SK-N-SH (cell line): ENCODE data around the gene CFHR4. TPM values are rescaled to one million over a fixed set of nuclear protein-coding genes. Genes with fewer than 3 reads are reported as not detected.

Experiments used
- CTCF ChIA-PET: fragments of 300-600, 350-600 bp; formaldehyde crosslinking; extraction: SDS; loops from one replicate; lab custom pipeline; 2021; lab: Yijun Ruan, JAX
- POLR2A ChIA-PET: fragments of 350-600 bp; sonication (Branson Sonifier 250); formaldehyde crosslinking; extraction: SDS; loops from one replicate; lab custom pipeline; 2020; ENCODE audit warnings: antibody characterized with exemption, inconsistent platforms; lab: Yijun Ruan, JAX
- DNase-seq: peaks from one replicate; pipeline ENCODE4 v3.0.0; 2012
- H2AFZ ChIP-seq: fragments of 200-600 bp; sonication (generic); 2 replicates; pipeline ENCODE4 v1.8.1; 2016; ENCODE audit warnings: antibody characterized with exemption, mild to moderate bottlenecking, low read depth
- H3F3A ChIP-seq: fragments of 200-600 bp; sonication (generic); replicated peaks from 2 replicates; pipeline ENCODE3; 2016; ENCODE audit warnings: antibody characterized with exemption, mild to moderate bottlenecking; ENCODE audit not compliant: insufficient read depth
- H3K27ac ChIP-seq, 2 experiments: fragments of 200-500 bp in 1 of 2; fragments of 200-600 bp in 1 of 2; sonication (Bioruptor generic) in 1 of 2; sonication (generic), shearing (Covaris generic) in 1 of 2; 2 replicates each; pipeline versions ENCODE4 v1.5.1 to v1.6.1; 2014 to 2016; ENCODE audit warnings: low read depth in 2 of 2, inconsistent platforms in 1 of 2, low read length in 1 of 2, mild to moderate bottlenecking in 1 of 2, mixed read lengths in 1 of 2
- H3K27me3 ChIP-seq: fragments of 200-600 bp; sonication (generic), shearing (Covaris generic); 2 replicates; pipeline ENCODE4 v1.6.1; 2016; ENCODE audit warnings: mixed run types; ENCODE audit not compliant: insufficient read depth
- H3K36me3 ChIP-seq, 2 experiments: fragments of 200-500 bp in 1 of 2; fragments of 200-600 bp in 1 of 2; sonication (Bioruptor generic) in 1 of 2; sonication (generic) in 1 of 2; replicated peaks in 1 of 2; 2 replicates each; pipeline versions ENCODE3 to v1.5.1; 2014 to 2016; ENCODE audit warnings: low read length in 1 of 2, mild to moderate bottlenecking in 1 of 2; ENCODE audit not compliant: insufficient read depth in 2 of 2, control insufficient read depth in 1 of 2
- H3K4me1 ChIP-seq, 2 experiments: fragments of 200-500 bp in 1 of 2; fragments of 200-600 bp in 1 of 2; sonication (Bioruptor generic) in 1 of 2; sonication (generic), shearing (Covaris generic) in 1 of 2; 2 replicates each; pipeline versions ENCODE4 v1.5.1 to v1.6.1; 2014 to 2016; ENCODE audit warnings: low read depth in 1 of 2, low read length in 1 of 2, mixed run types in 1 of 2; ENCODE audit not compliant: insufficient read depth in 2 of 2, control insufficient read depth in 1 of 2
- H3K4me2 ChIP-seq: fragments of 200-600 bp; sonication (generic), shearing (Covaris generic); 2 replicates; pipeline ENCODE4 v1.6.1; 2017; ENCODE audit warnings: mixed run types
- H3K4me3 ChIP-seq, 2 experiments: fragments of 200-500 bp in 1 of 2; fragments of 200-600 bp in 1 of 2; sonication (Bioruptor generic) in 1 of 2; sonication (generic), shearing (Covaris generic) in 1 of 2; 2 replicates each; pipeline versions ENCODE4 v1.5.1 to v1.8.1; 2014 to 2016; ENCODE audit warnings: low read depth in 2 of 2, inconsistent platforms in 1 of 2, low read length in 1 of 2, mild to moderate bottlenecking in 1 of 2, mixed read lengths in 1 of 2, moderate library complexity in 1 of 2
- H3K79me2 ChIP-seq: fragments of 200-600 bp; sonication (generic); 2 replicates; pipeline ENCODE4 v1.8.1; 2017; ENCODE audit warnings: mild to moderate bottlenecking; ENCODE audit not compliant: insufficient read depth
- H3K9ac ChIP-seq: fragments of 200-600 bp; sonication (generic); 2 replicates; pipeline ENCODE4 v1.6.1; 2017; ENCODE audit warnings: mixed run types
- H3K9me2 ChIP-seq: fragments of 200-600 bp; sonication (generic); 2 replicates; pipeline ENCODE4 v1.6.1; 2017; ENCODE audit warnings: mixed run types
- H3K9me3 ChIP-seq: fragments of 200-600 bp; sonication (generic); 2 replicates; pipeline ENCODE4 v1.6.1; 2017; ENCODE audit warnings: mixed run types, mild to moderate bottlenecking, moderate library complexity
- H4K20me1 ChIP-seq: fragments of 200-600 bp; sonication (generic); 2 replicates; pipeline ENCODE4 v1.6.1; 2017; ENCODE audit warnings: mild to moderate bottlenecking, mixed run types; ENCODE audit not compliant: insufficient read depth
- CTCF ChIP-seq: fragments of 200-600 bp; sonication (generic); IDR thresholded peaks from 2 replicates; pipeline ENCODE4 v1.6.1; 2017; ENCODE audit warnings: antibody characterized with exemption, mild to moderate bottlenecking, moderate library complexity
- ELF1 ChIP-seq: IDR thresholded peaks from 2 replicates; pipeline ENCODE4 v1.4.0; 2012
- EZH2phosphoT487 ChIP-seq: fragments of 200-600 bp; sonication (generic); IDR thresholded peaks from 2 replicates; pipeline ENCODE4 v1.6.1; 2017; ENCODE audit warnings: low read depth, mixed run types, mild to moderate bottlenecking, antibody characterized with exemption, moderate library complexity, borderline replicate concordance
- FOXJ3 ChIP-seq: sonication (generic); formaldehyde crosslinking; IDR thresholded peaks from 2 replicates; pipeline ENCODE4 v1.5.1; 2020; ENCODE audit warnings: mild to moderate bottlenecking, missing genetic modification reagents
- FOXM1 ChIP-seq: IDR thresholded peaks from 2 replicates; pipeline ENCODE4 v1.4.0; 2012; ENCODE audit warnings: low read depth, mild to moderate bottlenecking
- GABPA ChIP-seq: IDR thresholded peaks from 2 replicates; pipeline ENCODE4 v1.4.0; 2012; ENCODE audit warnings: low read depth, mild to moderate bottlenecking
- RFX5 ChIP-seq: IDR thresholded peaks from 2 replicates; pipeline ENCODE4 v1.6.1; 2012; ENCODE audit warnings: mild to moderate bottlenecking, improper control_type of control experiment, low read length
- TAF1 ChIP-seq: IDR thresholded peaks from 2 replicates; pipeline ENCODE4 v1.6.1; 2012; ENCODE audit warnings: low read depth, mild to moderate bottlenecking, low read length, moderate library complexity, borderline replicate concordance
- USF1 ChIP-seq: IDR thresholded peaks from 2 replicates; pipeline ENCODE4 v1.4.0; 2012; ENCODE audit warnings: low read depth, borderline replicate concordance
- USF2 ChIP-seq: fragments of 150-350 bp; IDR thresholded peaks from 2 replicates; pipeline ENCODE4 v1.6.1; 2017; ENCODE audit warnings: antibody characterized with exemption, low read length, low read depth, borderline replicate concordance
- WGBS: methylation state at CpG from one replicate; pipeline ENCODE4 v1.1.6; 2017; ENCODE audit warnings: low lambda C conversion rate; 5-methylcytosine and 5-hydroxymethylcytosine counted together
- polyA plus RNA-seq, 3 experiments: library from polyadenylated mRNA; depleted of rRNA; stranded (reverse); fragments of >200 nt; gene quantifications; 2 replicates each; pipeline ENCODE4 v1.2.3, GENCODE V29; 2012

CFHR4 gene
- polyA plus RNA-seq, 1 of the 3 experiments (the other 2 are of a cell fraction), result 0.03 TPM

GRCh38 chr1:196856053-196856452 is 31.8 kb upstream of the CFHR4 start (continued):
- no peak for TF ChIP-seq USF2

- no peak for DNase-seq
- H3K4me1 ChIP-seq, result no peaks in the 10 kb centered on the region
- H3K4me2 ChIP-seq, result no peak overlapping the region
- no peak overlapping the region for H3K9ac ChIP-seq
- CTCF ChIA-PET, result no interaction called here
- H3K9me3 ChIP-seq, result no peaks in the 10 kb centered on the region
- H3K79me2 ChIP-seq, result no peaks in the 10 kb centered on the region
- POLR2A ChIA-PET, result no interaction called here
- no peaks in the 10 kb centered on the region for H4K20me1 ChIP-seq
- H2AFZ ChIP-seq, result no peak overlapping the region
- H3K27me3 ChIP-seq, result no peaks in the 10 kb centered on the region
- TF ChIP-seq EZH2phosphoT487 (no peak), USF1 (no peak), FOXM1 (no peak), CTCF (no peak), FOXJ3 (CRISPR knock-in tag) (no peak), RFX5 (no peak), USF2 (no peak), TAF1 (no peak)
- TF ChIP-seq, all 33 proteins: peak for 0
- no peaks in the 10 kb centered on the region for H3K36me3 ChIP-seq
- 61% methylated on average over 2 of the region's 2 CpGs for WGBS
- no peak overlapping the region for H3K27ac ChIP-seq
- no peaks in the 10 kb centered on the region for H3K9me2 ChIP-seq
- no peaks in the 10 kb centered on the region for H3F3A ChIP-seq
- no peak overlapping the region for H3K4me3 ChIP-seq
Measured at GRCh38 chr1:196857188-196857587, 30.7 kb upstream of the CFHR4 start.

- no peak for DNase-seq
- CTCF ChIA-PET, result interaction anchor here (0.6 kb wide), 1 partner anchor 20 kb away, joined by 3 read pairs; no protein-coding TSS in a partner anchor
Measured at GRCh38 chr1:196858811-196859210, 29.0 kb upstream of the CFHR4 start.

More at GRCh38 chr1:196858811-196859210, 29.0 kb upstream of the CFHR4 start:
- H3F3A ChIP-seq, result no peaks in the 10 kb centered on the region
- no peak overlapping the region for H3K4me2 ChIP-seq
- no peak overlapping the region; the same call in 1 of the 2 replicates for H2AFZ ChIP-seq
- no peaks in the 10 kb centered on the region for H3K36me3 ChIP-seq
- no peak for TF ChIP-seq FOXJ3 (CRISPR knock-in tag)
- no peak for TF ChIP-seq GABPA
- TF ChIP-seq ELF1, result no peak
- no peak for TF ChIP-seq USF1
- no peaks in the 10 kb centered on the region for H4K20me1 ChIP-seq
- H3K27me3 ChIP-seq, result no peaks in the 10 kb centered on the region
- POLR2A ChIA-PET, result no interaction called here
- no peaks in the 10 kb centered on the region for H3K4me1 ChIP-seq
- H3K79me2 ChIP-seq, result no peaks in the 10 kb centered on the region
- H3K9me3 ChIP-seq, result no peaks in the 10 kb centered on the region
- no peak overlapping the region for H3K27ac ChIP-seq
- WGBS, result 10% methylated on average over 3 of the region's 3 CpGs
- H3K4me3 ChIP-seq, result no peak overlapping the region
- H3K9me2 ChIP-seq, result no peaks in the 10 kb centered on the region
- no peak overlapping the region for H3K9ac ChIP-seq
